Tibial artery (tissue), 4 donors: ENCODE data around the gene UBD.

Source experiments
- DNase-seq, 2 donors: peaks; one replicate each; pipeline ENCODE4 v3.0.0-alpha.2; 2019
- H3K27ac ChIP-seq, 2 donors: fragments of 200-600 bp; sonication (generic) in 1 of 2; 1 replicate in 1 of 2; 2 replicates in 1 of 2; pipeline ENCODE4 v1.5.1; 2018 to 2019; ENCODE audit warnings: mild to moderate bottlenecking in 1 of 2
- H3K27me3 ChIP-seq, 2 donors: fragments of 200-600 bp; sonication (generic) in 1 of 2; one replicate each; pipeline versions ENCODE4 v1.5.1 to v1.6.0; 2016 to 2019
- H3K36me3 ChIP-seq, 3 donors: fragments of 200-600 bp; sonication (generic) in 2 of 3; one replicate each; pipeline ENCODE4 v1.5.1; 2016 to 2019; ENCODE audit warnings: mild to moderate bottlenecking in 2 of 3
- H3K4me1 ChIP-seq, 4 donors: fragments of 200-600 bp; sonication (generic) in 2 of 4; 1 replicate in 3 of 4; 2 replicates in 1 of 4; pipeline ENCODE4 v1.5.1; 2016 to 2019
- H3K4me3 ChIP-seq, 2 donors: fragments of 200-600 bp; sonication (generic) in 1 of 2; 1 replicate in 1 of 2; 2 replicates in 1 of 2; pipeline ENCODE4 v1.5.1; 2018 to 2019; ENCODE audit warnings: mild to moderate bottlenecking in 2 of 2
- H3K9me3 ChIP-seq, 3 donors: fragments of 200-600 bp; sonication (generic) in 1 of 3; one replicate each; pipeline ENCODE4 v1.5.1; 2016 to 2019
- intact Hi-C: fragments of 100-400 bp; cut with DNase I; formaldehyde crosslinking; loops from one replicate; pipeline ENCODE4 v1.15.0; 2023; ENCODE audit warnings: low total_unique reads
- TF ChIP-seq, protein P1 (sequence below), 2 experiments: fragments of 200-600 bp in 1 of 2; fragments of 450-650 bp in 1 of 2; IDR thresholded peaks; one replicate each; pipeline ENCODE4 v1.5.1; 2017 to 2019; ENCODE audit warnings: antibody characterized with exemption in 2 of 2, mild to moderate bottlenecking in 1 of 2, moderate library complexity in 1 of 2

UBD gene

DNA sequence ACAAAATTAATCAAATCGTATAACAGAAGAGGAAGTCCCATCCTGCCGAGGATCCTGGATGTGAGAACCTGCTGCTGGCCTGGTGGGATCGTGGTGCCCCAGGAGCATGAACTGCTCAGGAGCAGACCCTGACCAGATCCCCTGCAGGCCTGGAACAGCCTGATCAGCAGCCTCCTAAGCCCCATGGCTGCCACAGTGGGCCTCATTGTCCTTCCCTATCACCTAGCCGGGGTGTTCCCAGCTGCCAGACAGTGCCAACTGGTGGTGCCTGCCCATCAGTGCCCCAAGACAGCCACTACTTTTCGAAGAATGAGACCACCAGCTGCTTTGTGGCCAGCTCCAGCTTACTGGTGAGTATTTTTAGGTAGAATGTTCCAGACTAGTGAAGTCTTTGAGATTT is 52.2 kb downstream of the UBD start:
- TF ChIP-seq, protein P1, sequence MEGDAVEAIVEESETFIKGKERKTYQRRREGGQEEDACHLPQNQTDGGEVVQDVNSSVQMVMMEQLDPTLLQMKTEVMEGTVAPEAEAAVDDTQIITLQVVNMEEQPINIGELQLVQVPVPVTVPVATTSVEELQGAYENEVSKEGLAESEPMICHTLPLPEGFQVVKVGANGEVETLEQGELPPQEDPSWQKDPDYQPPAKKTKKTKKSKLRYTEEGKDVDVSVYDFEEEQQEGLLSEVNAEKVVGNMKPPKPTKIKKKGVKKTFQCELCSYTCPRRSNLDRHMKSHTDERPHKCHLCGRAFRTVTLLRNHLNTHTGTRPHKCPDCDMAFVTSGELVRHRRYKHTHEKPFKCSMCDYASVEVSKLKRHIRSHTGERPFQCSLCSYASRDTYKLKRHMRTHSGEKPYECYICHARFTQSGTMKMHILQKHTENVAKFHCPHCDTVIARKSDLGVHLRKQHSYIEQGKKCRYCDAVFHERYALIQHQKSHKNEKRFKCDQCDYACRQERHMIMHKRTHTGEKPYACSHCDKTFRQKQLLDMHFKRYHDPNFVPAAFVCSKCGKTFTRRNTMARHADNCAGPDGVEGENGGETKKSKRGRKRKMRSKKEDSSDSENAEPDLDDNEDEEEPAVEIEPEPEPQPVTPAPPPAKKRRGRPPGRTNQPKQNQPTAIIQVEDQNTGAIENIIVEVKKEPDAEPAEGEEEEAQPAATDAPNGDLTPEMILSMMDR (IDR thresholded peaks at IDR 0.05), result no peak
- no peak overlapping the region for H3K27ac ChIP-seq
- H3K9me3 ChIP-seq, result no peaks in the 10 kb centered on the region
- H3K36me3 ChIP-seq, result no peaks in the 10 kb centered on the region
- peaks cover 0 to 7% of the 10 kb centered on the region in 2 donors for H3K27me3 ChIP-seq
- DNase-seq, result no peak
- H3K4me3 ChIP-seq, result no peak overlapping the region
- H3K4me1 ChIP-seq, result no peaks in the 10 kb centered on the region
- intact Hi-C loops, result no loop called here

DNA sequence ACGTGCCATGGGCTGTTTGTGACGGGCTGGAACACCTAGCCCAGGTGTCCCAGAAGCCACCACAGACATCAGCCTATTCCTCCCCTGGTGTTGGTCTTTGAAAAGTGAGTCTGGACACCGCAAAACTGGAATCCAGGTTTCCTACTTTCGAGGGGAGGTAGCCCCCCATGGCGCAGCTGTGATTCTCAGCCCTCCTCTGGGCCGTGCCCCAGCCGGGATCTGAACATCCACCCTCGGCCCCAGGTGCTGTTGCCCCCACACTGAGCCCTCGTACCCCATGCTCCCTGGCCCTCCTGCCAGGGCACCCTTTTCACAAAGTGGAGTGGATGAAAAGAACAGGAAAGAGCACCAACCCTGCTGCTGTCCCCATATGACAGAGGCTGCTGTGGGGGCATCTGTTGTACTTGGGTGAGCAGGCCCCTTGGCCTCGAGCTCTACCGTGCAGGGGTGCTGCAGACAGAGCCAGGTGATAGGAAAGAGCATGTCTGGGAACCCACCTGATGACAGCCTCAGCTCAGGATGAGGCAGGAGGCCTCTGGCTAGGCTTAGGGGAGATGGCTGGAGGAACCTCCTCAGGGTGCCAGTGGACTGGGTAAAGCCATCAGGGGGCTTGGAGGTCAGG is 53.0 kb downstream of the UBD start:
- H3K27ac ChIP-seq, result no peak overlapping the region
- no peaks in the 10 kb centered on the region for H3K9me3 ChIP-seq
- TF ChIP-seq, protein P1 (IDR thresholded peaks at IDR 0.05), result no peak
- H3K36me3 ChIP-seq, result no peaks in the 10 kb centered on the region
- H3K4me1 ChIP-seq, result no peaks in the 10 kb centered on the region
- intact Hi-C loops, result no loop called here
- no peak for DNase-seq
- no peak overlapping the region for H3K4me3 ChIP-seq
- peaks cover 0 to 7% of the 10 kb centered on the region in 2 donors for H3K27me3 ChIP-seq

DNA sequence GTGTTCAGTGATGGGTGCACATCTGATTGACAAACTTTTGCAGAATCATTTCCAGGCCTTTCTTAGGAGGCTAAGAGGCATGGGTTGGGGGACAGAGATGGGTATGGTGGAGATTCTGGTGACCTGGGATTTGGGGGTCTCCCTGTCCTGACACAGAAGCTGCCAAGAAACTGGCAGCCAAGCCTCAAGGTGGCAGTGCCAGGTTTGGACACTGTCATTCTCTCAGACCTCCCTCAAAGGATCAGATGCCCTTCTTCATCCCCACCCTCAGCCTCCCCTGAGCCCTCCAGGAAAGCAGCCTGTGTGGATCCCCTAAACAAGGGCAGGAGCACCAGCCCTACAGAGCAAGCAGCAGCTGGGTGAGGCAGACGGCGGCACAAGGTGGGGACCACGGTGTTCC is 53.7 kb downstream of the UBD start:
- no peaks in the 10 kb centered on the region for H3K36me3 ChIP-seq
- no peak overlapping the region for H3K27ac ChIP-seq
- H3K4me1 ChIP-seq, result no peaks in the 10 kb centered on the region
- DNase-seq, result no peak
- intact Hi-C loops, result no loop called here
- H3K9me3 ChIP-seq, result no peaks in the 10 kb centered on the region
- TF ChIP-seq, protein P1 (IDR thresholded peaks at IDR 0.05), result no peak
- no peak overlapping the region for H3K4me3 ChIP-seq
- H3K27me3 ChIP-seq, result peaks cover 0 to 11% of the 10 kb centered on the region in 2 donors
